HG02642 (cell line): ENCODE data around the gene FOXL3.
"Not testable (repeated sequence)": the region's sequence is repeated elsewhere in the genome, so short reads cannot be mapped to it uniquely, and the experiment has no call there.

Source experiments
- ATAC-seq: cut with Tn5 transposase; IDR thresholded peaks from one replicate; pipeline ENCODE4 v1.9.1; 2021; ENCODE audit warnings: mild to moderate bottlenecking; ENCODE audit not compliant: unreplicated experiment, poor library complexity

Gene FOXL3

DNA sequence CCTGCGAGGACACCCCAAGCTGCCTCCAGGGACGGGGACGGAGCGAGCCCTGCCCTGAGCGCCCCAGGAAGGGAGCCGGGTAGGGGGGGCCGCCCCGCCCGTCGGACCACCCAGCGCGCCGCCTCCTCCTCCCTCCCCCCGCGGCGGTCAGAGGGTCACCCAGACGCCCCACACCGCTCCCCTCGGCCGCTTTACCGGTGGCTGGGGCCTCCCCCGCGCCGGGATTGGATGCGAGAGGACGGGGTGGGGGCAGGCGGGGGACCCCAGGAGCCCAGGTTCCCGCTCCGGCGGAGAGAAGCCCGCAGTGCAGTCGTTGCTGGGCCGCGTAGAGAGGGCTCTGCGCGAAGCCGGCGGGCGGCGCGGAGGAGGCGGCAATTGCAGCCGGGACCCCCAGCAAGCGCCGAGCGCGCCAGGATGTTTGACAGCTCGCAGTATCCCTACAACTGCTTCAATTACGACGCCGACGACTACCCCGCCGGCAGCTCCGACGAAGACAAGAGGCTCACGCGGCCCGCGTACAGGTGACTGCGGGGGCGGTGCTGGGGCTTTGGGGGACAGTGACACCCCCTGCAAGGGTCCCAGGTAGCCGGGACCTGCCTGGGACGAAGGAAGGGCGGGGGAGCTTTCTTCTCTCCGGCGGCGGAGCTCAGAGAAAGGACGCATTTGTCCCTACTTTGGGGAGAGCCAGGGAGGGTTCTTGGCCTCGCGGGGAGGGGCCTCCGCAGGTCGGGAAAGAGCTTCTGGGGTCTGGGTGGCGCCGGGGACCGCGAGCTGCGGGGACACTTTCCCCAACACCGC, at the start of gene FOXL3:
TSS of gene FOXL3 (plus strand) at position 415 of the 798 bp plus-strand sequence. CDS start at position 415, 0 bp downstream.
- ATAC-seq = no peak

DNA sequence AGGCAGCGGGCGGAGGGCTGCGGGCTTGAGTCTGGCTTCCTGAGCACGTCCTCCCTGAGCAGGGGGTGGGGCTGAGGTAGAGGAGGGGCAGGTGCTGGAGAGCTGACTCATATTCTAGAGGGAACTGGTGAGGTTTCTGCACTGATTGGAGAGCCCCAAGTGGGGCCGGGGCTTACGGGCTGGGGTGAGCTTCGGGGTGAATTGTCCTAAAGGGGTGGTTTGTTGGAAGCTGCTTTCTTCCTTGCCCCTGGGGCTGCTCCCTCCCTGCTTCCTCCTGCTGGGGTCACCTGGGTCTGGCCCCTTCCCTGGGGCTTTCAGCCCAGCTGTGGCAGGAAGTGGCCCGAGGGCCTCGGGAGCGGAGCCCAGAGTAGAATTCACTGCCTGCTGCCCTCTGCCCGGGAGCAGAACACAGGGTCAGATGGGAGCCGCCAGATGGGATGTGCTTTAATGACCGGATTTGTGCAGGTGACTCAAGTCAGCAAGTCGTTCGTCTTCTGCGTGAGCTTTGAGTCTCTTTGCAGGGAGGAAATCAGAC, 49.0 kb upstream of the FOXL3 start:
- ATAC-seq = no peak

DNA sequence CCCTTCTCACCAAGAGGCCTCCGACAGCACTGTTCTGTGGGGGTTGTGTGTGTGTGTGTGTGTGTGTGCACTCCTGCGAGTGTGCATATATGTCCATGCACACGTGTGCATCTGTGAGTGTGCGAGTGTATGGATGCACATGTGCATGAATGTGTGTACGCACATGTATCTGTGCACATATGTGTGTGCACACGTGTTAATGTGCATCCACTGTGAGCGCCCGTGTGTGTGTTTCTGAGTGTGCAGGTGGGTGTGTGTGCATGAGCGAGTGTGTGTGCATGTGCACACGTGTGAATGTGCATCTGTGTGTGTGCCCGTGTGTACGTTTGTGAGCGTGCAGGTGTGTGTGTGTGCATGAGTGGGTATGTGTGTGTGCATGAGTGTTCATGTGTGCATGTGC, 48.5 kb upstream of the FOXL3 start:
- no peak for ATAC-seq

DNA sequence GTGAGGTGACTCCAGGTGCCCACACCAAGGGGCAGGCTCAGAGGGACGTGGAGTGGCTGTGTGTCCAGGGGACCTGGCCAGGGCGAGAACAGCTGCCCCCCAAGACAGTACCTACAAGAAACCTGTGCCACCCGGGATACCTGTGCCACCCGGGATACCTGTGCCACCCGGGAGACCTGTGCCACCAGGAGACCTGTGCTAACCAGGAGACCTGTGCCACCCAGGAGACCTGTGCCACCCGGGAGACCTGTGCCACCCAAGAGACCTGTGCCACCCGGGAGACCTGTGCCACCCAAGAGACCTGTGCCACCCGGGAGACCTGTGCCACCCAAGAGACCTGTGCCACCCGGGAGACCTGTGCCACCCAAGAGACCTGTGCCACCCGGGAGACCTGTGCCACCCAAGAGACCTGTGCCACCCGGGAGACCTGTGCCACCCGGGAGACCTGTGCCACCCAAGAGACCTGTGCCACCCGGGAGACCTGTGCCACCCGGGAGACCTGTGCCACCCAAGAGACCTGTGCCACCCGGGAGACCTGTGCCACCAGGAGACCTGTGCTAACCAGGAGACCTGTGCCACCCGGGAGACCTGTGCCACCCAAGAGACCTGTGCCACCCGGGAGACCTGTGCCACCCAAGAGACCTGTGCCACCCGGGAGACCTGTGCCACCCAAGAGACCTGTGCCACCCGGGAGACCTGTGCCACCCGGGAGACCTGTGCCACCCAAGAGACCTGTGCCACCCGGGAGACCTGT, 47.0 kb upstream of the FOXL3 start:
- ATAC-seq = not testable (repeated sequence)

DNA sequence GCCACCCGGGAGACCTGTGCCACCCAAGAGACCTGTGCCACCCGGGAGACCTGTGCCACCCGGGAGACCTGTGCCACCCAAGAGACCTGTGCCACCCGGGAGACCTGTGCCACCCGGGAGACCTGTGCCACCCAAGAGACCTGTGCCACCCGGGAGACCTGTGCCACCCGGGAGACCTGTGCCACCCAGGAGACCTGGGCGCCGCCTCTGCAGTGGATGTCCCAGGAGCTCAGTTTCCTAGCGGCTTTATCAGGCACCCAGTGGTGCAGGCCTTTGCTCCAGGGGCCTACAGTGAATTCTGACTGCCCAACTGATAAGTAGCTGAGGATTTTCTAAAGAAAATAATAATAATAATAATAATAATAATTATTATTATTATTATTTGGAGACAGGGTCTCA, 46.4 kb upstream of the FOXL3 start:
- ATAC-seq = not testable (repeated sequence)

DNA sequence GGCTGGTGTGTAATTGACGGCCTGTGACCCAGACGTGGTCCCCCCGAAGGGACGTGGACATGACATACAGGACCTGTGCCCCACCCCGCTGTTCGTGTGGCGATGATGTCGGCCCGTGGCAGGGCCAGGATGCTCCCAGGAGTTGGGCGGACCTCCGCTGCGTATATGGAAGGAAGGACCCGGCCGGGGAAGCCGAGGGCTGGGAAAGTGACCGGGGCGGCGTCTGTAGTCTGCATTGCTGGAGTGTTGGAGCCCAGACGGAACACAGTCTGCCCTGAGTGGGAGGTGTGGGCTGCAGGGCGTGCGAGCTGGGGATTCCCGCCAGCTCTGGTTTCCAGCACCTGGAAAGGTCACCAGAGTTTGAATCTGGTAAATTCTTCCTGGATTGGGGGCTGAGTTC, 45.0 kb upstream of the FOXL3 start:
- ATAC-seq = no peak

DNA sequence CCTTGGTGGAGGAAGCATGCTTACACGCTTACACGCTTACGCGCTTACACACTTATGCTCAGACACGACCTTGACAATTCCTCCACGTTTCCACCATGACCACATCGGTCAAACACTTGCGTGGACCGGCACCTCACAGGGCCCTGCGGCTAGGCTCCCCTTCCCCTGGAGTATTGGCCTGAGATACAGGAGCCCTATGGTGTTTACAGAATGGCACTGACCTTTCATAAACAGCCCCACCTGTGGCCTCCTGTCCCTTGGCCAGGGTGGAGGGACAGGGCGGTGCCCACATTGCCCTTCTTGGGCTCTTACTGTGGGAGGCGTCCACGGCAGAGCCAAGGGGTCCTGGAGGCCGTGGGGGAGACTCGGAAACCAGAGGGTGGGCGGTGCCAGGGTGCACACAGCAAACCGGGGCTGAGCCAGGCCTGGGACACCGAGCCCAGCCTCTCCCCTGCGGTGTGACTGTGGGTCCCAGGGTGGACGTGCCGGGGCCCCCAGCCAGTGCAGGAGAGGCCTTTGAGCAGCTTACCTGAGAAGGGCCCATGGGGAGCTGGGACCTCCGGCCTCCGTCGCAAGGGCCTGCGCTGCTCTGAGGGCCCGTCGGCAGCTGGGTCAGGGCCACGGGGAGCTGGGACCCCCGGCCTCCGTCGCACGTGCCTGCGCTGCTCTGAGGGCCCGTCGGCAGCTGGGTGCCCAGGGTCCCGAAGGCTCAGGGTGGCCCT, 44.2 kb upstream of the FOXL3 start:
- no peak for ATAC-seq

DNA sequence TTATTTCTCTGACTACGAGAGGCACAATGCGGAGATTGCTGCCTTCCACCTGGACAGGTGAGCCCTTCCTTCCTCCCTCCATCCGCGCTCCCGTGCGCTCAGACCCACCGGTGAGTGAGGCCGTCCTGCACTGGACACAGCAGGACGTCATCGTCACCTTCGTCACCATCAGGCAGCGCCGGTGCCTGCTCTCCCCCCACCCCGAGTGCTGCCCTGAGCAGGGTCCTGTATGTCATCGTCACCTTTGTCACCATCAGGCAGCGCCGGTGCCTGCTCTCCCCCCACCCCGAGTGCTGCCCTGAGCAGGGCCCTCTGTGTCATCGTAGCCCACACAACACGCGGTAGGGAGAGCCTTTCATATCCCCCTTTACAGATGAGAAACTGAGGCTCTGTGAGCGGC, 43.5 kb upstream of the FOXL3 start:
- no peak for ATAC-seq

DNA sequence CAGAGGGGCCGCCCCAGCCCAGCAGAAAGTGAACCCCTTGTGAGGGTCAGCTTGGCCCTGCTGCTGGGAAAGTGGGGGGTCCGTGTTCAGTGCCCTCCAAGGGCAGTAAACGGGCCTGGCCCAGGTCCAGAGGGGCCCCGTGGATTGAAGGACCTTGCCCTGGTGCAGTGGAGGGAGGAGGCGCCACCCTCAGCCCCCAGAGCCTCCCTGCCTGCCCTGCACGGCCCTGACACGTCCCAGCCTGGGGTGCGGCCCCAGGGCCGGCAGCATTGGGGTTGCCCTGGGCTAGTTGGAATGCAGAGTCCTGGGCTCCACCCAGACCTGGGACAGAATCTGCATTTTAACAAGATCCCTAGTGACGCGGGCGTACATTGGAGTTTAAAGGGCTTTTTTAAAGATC, 42.8 kb upstream of the FOXL3 start:
- no peak for ATAC-seq

DNA sequence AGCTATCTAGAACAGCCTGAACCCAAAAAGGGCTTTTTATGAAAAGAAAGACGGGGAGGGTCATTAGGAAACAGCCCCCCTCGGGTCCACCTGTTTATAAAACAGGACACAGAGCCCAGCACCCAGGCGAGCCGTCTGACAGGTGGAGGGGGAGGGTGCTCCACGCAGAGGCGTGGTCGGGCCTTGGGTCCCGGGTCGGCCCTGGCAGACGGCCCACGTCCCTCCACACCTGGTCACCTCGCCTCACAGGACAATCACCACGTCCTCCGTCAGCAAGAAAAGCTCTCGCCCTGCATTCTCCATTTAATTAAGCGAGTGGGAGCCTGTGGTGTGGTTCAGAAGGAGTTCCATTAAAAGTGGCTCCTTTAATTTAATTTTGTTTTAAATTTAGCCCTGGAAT, 42.3 kb upstream of the FOXL3 start:
- ATAC-seq = no peak

DNA sequence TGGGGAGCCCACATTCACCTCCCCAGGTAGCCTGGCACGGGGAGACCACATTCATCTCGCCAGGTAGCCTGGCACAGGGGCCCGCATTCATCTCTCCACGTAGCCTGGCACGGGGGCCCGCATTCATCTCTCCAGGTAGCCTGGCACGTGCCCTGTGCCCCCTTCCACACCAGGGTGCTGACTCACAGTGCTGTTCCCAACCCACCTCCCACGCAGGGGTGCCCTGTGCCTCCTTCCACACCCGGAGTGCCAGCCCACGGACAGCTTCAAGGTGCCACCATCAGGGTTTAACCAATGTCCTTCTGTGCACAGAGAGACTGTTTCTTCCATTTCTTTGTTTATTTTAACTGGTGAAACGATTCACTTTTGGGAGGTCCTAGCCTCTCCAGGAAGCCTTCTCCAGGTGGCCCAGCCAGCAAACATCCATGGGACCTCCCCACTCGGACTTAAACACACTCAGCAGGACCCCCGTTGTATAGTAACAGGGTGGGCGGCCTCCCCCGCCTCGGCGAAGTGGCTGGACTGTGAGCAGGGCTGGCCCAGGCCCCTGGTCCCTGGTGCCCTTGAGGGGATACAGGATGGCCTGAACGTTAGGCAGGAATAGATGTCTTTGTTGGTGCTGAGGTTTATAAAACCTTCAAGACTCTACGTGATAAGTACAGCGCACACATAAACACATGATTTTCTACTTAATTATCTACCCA, 41.1 kb upstream of the FOXL3 start:
- ATAC-seq = no peak

DNA sequence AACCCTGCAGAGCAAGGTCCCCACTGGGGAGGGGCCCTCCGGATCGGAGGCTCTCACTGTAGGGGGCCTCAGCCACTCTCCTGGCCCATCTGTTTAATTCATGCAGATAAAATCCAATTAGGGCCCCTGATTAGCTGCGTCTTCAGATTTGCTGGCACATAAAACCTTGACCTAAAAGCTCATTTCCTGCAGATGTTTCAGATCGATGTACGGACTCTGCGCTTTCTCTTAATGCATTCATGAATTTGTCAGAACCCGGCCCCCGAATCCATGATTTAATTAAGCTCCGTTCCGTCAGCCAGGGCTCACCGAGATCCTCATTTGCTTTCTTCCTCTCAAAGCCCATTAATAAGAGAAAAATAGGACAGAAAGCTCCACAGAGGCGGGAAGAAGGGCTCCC, 40.0 kb upstream of the FOXL3 start:
- no peak for ATAC-seq

DNA sequence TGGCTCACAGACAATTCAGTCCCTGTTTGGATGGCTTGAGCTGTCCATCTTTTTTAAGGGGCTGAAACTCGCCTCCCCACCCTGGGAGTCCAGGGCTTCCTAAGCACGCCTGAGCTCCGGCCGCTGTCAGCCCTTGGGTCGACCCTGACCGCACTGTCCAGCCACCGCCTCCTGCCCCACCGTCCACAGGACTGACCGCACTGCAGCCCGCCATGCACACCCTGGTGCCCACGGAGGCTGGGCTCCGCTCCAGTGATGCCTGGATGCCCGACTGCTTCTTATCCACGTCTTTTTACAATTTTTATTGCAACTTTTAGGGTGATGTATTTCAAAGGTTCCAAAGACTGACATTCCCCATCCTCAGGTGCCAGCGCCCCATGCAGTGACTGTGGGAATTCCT, 39.4 kb upstream of the FOXL3 start:
- ATAC-seq = no peak

DNA sequence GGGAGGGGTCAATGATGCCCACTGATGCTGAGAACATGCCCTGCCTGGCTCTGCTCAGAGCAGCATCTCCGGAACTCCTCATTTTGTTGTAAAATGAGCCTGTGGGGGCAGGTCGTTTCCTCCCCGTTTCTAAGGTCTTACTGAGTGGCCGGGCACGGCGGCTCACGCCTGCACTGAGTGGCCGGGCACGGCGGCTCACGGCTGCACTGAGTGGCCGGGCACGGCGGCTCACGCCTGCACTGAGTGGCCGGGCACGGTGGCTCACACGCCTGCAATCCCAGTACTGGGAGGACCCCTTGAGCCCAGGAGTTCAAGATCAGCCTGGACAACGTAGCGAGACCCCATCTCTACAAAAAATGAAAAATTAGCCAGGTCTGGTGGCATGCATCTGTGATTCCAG, 39.0 kb upstream of the FOXL3 start:
- ATAC-seq = no peak

DNA sequence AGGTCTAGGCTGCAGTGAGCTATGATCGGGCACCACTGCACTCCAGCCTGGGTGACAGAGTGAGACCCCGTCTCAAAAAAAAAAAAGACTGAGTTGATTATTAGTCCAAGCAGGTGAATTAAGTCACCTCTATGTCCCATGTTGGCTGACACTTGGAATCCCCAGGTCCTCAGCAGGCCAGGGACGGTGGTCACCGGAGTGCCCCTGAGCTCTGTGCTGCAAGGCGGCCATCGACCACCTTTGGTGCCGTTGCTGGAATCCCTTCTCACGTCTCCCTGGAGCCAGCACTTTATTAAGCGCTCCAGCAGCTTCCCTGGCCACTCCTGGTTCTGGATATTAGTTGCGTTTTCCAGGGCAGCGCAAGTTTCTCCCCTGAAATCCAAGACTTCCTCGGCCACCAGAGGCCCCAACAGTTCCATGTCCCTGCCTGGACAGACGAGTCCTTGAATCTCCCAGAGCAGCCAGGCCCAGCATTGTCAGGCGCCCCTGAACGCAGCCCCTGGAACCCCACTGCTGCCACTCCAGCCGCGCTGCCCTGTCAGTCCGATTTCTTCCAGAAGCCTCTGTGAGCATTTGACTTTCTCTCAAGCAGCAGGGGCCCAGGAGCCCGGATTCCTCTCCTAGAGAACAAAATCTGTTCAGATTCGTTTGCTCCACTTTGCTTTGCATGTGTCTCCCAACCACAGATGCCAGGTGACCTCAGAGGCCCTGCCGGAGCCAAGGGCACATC, 38.4 kb upstream of the FOXL3 start:
- ATAC-seq = no peak

DNA sequence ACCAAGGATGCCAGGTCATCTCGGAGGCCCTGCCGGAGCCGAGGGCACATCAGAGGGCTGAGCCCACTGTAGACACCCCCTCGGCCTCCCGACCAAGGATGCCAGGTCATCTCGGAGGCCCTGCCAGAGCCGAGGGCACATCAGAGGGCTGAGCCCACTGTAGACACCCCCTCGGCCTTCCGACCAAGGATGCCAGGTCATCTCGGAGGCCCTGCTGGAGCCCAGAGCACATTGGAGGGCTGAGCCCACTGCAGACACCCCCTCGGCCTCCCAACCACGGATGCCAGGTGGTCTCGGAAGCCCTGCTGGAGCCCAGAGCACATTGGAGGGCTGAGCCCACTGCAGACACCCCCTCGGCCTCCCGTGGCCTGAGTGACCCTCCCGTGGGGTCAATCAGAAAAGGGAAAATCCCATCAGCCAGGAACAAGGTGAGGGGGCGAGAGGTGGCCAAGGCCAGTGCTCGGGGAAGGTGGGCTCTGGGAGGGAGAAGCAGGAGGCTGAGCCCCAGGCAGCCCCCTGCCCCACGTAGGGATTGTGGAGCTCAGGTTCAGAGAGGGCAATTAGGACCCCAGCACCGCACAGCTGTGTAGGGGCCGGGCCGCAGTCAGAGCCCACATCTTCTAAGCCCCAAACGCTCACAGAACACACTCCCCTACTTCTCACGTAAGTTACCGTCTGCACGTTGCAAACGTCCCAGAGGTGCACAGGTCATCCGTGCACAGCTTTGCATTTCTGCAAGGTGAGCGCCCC, 37.6 kb upstream of the FOXL3 start:
- no peak for ATAC-seq

DNA sequence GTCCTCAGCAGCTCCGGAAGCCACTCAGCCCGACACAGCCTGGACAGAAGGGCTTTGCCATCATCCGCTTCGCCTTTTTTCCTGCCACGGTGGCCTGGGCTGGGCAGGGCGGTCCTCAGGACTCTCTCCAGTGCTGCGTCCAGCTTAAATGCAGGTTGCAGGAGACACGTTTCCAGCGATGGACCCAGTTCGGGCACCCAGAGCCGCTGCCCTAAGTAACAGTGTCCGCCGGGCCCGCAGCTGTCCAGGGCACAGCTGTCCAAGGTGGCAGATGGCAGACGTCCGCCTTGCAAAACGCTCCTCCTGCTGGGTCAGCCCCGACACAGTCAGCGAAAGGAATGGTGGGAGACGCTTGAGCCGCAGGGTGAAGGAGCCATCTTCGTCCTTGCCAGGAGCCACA, 37.0 kb upstream of the FOXL3 start:
- no peak for ATAC-seq

DNA sequence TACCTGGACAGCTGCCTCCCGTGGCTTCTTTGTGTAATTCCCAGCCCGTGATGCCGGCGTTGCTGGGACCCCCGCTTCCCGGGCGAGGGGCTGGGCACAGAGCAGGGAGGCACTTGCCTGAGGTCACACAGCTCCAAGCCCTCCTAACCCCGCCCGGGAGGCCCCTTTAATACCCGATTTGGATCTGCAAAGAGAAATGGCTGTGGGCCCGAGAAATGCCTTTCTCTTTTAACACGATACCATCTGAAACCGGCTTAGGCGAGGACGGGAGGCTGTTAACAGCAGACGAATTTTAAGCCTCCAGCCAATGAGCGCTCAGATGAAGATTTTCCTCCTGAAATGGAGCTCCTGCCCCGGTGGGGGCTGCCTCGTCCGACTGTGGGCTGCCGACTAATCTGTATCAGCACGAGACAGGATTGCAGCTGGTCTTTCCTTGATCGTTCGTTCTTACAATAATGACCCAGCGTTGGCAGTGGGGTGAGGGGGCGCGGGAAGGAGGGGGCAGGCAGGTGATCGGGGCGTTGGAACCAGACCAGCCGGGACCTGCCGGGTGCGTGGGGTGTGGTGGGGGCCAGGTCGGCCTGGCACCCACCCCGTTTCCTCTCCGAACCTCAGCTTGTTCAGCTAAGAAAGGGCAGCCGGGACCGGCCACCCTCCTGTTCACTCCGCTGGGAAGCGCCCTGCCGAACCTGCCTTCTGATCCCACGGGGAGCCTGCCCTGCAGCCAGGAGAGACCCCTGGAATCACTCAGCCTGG, 36.2 kb upstream of the FOXL3 start:
- ATAC-seq = no peak
